HEK293T (cell line): ENCODE data around the gene PSMD10.

Source experiments
- ARNT ChIP-seq: fragments of 450-650 bp; IDR thresholded peaks from 2 replicates; pipeline ENCODE4 v1.6.1; 2017; ENCODE audit warnings: mild to moderate bottlenecking
- CTBP1 ChIP-seq: fragments of 450-650 bp; IDR thresholded peaks from 2 replicates; pipeline ENCODE4 v1.6.1; 2016; ENCODE audit warnings: borderline replicate concordance
- FOXK2 ChIP-seq: fragments of 450-650 bp; IDR thresholded peaks from 2 replicates; pipeline ENCODE4 v1.6.1; 2016; ENCODE audit warnings: mild to moderate bottlenecking
- HDGF ChIP-seq: fragments of 450-650 bp; IDR thresholded peaks from 2 replicates; pipeline ENCODE4 v1.6.1; 2017; ENCODE audit warnings: antibody characterized with exemption, borderline replicate concordance
- SP1 ChIP-seq: fragments of 450-650 bp; IDR thresholded peaks from 2 replicates; pipeline ENCODE4 v1.6.1; 2017
- ZNF384 ChIP-seq: fragments of 450-650 bp; IDR thresholded peaks from 2 replicates; pipeline ENCODE4 v1.6.1; 2016
- TF ChIP-seq, protein P1 (sequence below): fragments of 450-650 bp; IDR thresholded peaks from 2 replicates; pipeline ENCODE4 v1.6.1; 2016

GRCh38 chrX:108126661-108127060 lies 35.3 kb upstream of the PSMD10 start:
- TF ChIP-seq ARNT (no peak), FOXK2 (no peak), ZNF384 (no peak), SP1 (no peak), HDGF (no peak), CTBP1 (no peak)
- TF ChIP-seq, protein P1, sequence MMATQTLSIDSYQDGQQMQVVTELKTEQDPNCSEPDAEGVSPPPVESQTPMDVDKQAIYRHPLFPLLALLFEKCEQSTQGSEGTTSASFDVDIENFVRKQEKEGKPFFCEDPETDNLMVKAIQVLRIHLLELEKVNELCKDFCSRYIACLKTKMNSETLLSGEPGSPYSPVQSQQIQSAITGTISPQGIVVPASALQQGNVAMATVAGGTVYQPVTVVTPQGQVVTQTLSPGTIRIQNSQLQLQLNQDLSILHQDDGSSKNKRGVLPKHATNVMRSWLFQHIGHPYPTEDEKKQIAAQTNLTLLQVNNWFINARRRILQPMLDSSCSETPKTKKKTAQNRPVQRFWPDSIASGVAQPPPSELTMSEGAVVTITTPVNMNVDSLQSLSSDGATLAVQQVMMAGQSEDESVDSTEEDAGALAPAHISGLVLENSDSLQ: no peak
